Measurements from ENCODE around the gene FER. TPM values are rescaled to one million over a fixed set of nuclear protein-coding genes. Genes with fewer than 3 reads are reported as not detected.
"Not testable (repeated sequence)": the region's sequence is repeated elsewhere in the genome, so short reads cannot be mapped to it uniquely, and the experiment has no call there.

Gene FER
- total RNA-seq, 2 experiments from 2014 or later = 9.4 to 10.0 TPM

DNA sequence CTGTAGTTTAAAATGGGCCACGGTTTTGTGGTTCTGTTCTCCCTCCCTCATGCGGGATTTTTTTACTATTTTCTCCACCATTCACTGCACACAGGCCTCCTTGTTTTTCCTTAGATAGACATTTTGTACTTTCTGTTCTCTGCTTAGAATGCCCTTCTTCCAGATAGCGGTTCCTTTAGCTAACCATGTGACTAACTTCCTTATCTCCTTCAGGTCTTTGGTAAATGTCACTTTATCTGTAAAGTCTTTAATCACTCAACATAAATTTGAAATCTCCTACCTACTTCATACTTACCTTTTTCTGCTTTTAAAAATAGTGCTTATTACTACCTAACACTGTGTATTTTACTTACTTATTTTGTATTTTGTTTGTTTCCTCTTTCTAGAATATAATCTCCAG lies 15.0 kb downstream of the FER start:
- H2AFZ ChIP-seq (ENCODE audit: low read length) = no peak overlapping the region
- POLR2A ChIA-PET = interaction anchor here (1.4 kb wide), 1 partner anchor 8 kb away, joined by 5 read pairs; no protein-coding TSS in a partner anchor

DNA sequence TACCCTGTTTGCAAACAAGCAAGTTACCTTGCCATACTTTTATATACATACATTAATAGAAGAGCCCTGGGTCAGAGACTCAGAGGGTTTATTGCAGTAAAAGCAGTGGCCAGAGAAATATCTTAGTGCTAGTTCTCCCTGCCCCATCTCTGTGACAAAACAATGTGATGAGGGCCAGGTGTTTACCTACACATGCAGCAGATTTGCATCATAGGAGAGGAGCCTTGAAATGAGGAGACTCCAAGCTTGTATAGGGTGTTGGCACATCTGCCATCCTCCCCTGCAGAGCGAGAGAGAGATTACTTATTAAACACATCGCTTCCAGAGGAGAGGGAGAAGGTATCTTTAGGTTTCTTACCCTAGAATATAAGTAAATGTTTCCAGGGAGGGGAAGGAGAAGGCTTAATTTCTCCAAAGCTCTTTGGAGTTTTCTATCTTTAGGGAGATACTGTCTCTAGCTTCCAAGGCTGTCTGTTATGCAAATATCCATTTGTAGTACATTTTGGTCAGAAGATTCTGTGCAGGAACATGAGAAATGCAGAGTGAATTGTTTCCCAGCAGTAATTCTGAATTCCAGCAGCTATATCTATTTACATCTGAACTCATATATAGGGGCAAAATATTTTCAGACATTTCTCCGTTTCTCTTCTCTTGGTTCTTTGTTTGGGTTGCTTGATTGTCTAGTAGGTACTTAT lies 15.7 kb downstream of the FER start:
- no peak for DNase-seq (ENCODE audit: low spot score)
- no TSS peak for BruUV-seq (replicated peaks)
- POLR2A ChIA-PET = interaction anchor here (0.6 to 1.4 kb wide), 2 partner anchors 7 to 1202 kb away, joined by 3 to 5 read pairs; no protein-coding TSS in a partner anchor

More for the DNA sequence above, 15.0 kb downstream of the FER start:
- DNase-seq (ENCODE audit: low spot score) = no peak
- Histone ChIP-seq H3K4me2 (ENCODE audit: low read length) (no peak overlapping the region), H3K36me3 (ENCODE audit: insufficient read depth, low read length) (no peaks in the 10 kb centered on the region), H3K9me2 (ENCODE audit: insufficient read depth, low read length) (no peaks in the 10 kb centered on the region), H3K4me1 (ENCODE audit: insufficient read depth, low read length, poor library complexity, severe bottlenecking) (no peaks in the 10 kb centered on the region), H3K79me2 (ENCODE audit: insufficient read depth, low read depth, low read length) (no peaks in the 10 kb centered on the region), H4K20me1 (ENCODE audit: insufficient read depth, low read length) (no peaks in the 10 kb centered on the region), H3K4me3 (ENCODE audit: low read depth, low read length, poor library complexity, severe bottlenecking) (no peak overlapping the region), H3K27ac (ENCODE audit: low read depth, low read length, poor library complexity, severe bottlenecking) (no peak overlapping the region), H3K9me3 (ENCODE audit: low read length) (no peaks in the 10 kb centered on the region)
- intact Hi-C loops (cut with micrococcal nuclease; ENCODE audit: unreplicated experiment) = no loop called here
- CTCF ChIA-PET (ENCODE audit: unreplicated experiment) = no interaction called here
- TF ChIP-seq EZH2phosphoT487 (IDR thresholded peaks at IDR 0.05; ENCODE audit: borderline replicate concordance, low read depth, low read length) = no peak
- TF ChIP-seq, protein P1, sequence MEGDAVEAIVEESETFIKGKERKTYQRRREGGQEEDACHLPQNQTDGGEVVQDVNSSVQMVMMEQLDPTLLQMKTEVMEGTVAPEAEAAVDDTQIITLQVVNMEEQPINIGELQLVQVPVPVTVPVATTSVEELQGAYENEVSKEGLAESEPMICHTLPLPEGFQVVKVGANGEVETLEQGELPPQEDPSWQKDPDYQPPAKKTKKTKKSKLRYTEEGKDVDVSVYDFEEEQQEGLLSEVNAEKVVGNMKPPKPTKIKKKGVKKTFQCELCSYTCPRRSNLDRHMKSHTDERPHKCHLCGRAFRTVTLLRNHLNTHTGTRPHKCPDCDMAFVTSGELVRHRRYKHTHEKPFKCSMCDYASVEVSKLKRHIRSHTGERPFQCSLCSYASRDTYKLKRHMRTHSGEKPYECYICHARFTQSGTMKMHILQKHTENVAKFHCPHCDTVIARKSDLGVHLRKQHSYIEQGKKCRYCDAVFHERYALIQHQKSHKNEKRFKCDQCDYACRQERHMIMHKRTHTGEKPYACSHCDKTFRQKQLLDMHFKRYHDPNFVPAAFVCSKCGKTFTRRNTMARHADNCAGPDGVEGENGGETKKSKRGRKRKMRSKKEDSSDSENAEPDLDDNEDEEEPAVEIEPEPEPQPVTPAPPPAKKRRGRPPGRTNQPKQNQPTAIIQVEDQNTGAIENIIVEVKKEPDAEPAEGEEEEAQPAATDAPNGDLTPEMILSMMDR (conservative IDR thresholded peaks at IDR 0.05; ENCODE audit: low read length) = no peak
- BruUV-seq (replicated peaks) = no TSS peak

DNA sequence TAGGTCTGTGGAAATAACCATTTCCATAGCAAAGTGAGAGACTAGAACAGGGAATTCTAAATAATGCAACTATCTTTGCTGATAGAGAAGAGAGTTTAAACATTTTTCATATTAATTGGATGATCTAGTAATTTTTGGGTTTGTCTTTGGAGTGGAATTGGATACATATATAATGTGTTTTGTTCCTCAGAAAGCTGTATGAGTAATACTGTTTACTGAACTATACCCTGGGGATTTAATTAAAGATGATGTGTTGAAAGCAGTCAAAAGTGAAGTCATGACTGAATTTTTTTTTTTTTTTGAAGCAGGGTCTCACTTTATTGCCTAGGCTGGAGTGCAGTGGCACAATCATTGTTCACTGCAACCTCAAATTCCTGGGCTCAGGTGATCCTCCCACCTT lies 17.9 kb downstream of the FER start:
- H2AFZ ChIP-seq (ENCODE audit: low read length) = no peak overlapping the region
- H3K4me2 ChIP-seq (ENCODE audit: low read length) = no peak overlapping the region
- H3K9me2 ChIP-seq (ENCODE audit: insufficient read depth, low read length) = no peaks in the 10 kb centered on the region
- no peaks in the 10 kb centered on the region for H3K9me3 ChIP-seq (ENCODE audit: low read length)
- H3K4me1 ChIP-seq (ENCODE audit: insufficient read depth, low read length, poor library complexity, severe bottlenecking) = no peaks in the 10 kb centered on the region
- ChIA-PET CTCF (ENCODE audit: unreplicated experiment) (no interaction called here), POLR2A (no interaction called here)
- no TSS peak for BruUV-seq (replicated peaks)
- TF ChIP-seq, protein P1 (conservative IDR thresholded peaks at IDR 0.05; ENCODE audit: low read length) = no peak
- TF ChIP-seq EZH2phosphoT487 (IDR thresholded peaks at IDR 0.05; ENCODE audit: borderline replicate concordance, low read depth, low read length) = no peak
- intact Hi-C loops (cut with micrococcal nuclease; ENCODE audit: unreplicated experiment) = no loop called here
- H4K20me1 ChIP-seq (ENCODE audit: insufficient read depth, low read length) = no peaks in the 10 kb centered on the region
- H3K27ac ChIP-seq (ENCODE audit: low read depth, low read length, poor library complexity, severe bottlenecking) = no peak overlapping the region
- H3K4me3 ChIP-seq (ENCODE audit: low read depth, low read length, poor library complexity, severe bottlenecking) = no peak overlapping the region
- H3K79me2 ChIP-seq (ENCODE audit: insufficient read depth, low read depth, low read length) = no peaks in the 10 kb centered on the region
- DNase-seq (ENCODE audit: low spot score) = no peak
- H3K36me3 ChIP-seq (ENCODE audit: insufficient read depth, low read length) = no peaks in the 10 kb centered on the region

More for the DNA sequence above, 15.7 kb downstream of the FER start:
- Histone ChIP-seq H3K27ac (ENCODE audit: low read depth, low read length, poor library complexity, severe bottlenecking) (no peak overlapping the region), H3K4me2 (ENCODE audit: low read length) (no peak overlapping the region), H3K4me3 (ENCODE audit: low read depth, low read length, poor library complexity, severe bottlenecking) (no peak overlapping the region), H3K9me2 (ENCODE audit: insufficient read depth, low read length) (no peaks in the 10 kb centered on the region), H3K9me3 (ENCODE audit: low read length) (no peaks in the 10 kb centered on the region), H3K4me1 (ENCODE audit: insufficient read depth, low read length, poor library complexity, severe bottlenecking) (no peaks in the 10 kb centered on the region), H3K36me3 (ENCODE audit: insufficient read depth, low read length) (no peaks in the 10 kb centered on the region), H2AFZ (ENCODE audit: low read length) (no peak overlapping the region), H3K79me2 (ENCODE audit: insufficient read depth, low read depth, low read length) (no peaks in the 10 kb centered on the region), H4K20me1 (ENCODE audit: insufficient read depth, low read length) (no peaks in the 10 kb centered on the region)
- TF ChIP-seq, protein P1 (conservative IDR thresholded peaks at IDR 0.05; ENCODE audit: low read length) = no peak
- TF ChIP-seq EZH2phosphoT487 (IDR thresholded peaks at IDR 0.05; ENCODE audit: borderline replicate concordance, low read depth, low read length) = no peak
- intact Hi-C loops (cut with micrococcal nuclease; ENCODE audit: unreplicated experiment) = no loop called here
- CTCF ChIA-PET (ENCODE audit: unreplicated experiment) = no interaction called here

DNA sequence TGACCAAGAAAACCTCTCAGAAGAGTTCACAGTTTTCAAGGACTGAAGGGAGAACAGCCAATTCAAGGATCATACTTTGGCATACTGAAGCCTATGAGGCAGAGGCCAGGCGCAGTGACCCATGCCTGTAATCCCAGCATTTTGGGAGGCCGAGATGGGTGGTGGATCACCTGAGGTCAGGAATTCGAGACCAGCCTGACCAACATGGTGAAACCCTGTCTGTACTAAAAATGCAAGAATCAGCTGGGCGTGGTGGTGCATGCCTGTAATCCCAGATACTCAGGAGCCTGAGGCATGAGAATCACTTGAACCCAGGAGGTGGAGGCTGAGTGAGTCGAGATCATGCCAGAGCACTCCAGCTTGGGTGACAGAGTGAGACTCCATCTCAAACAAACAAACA lies 19.2 kb downstream of the FER start:
- H3K4me1 ChIP-seq (ENCODE audit: insufficient read depth, low read length, poor library complexity, severe bottlenecking); DNase-seq (ENCODE audit: low spot score); H3K27ac ChIP-seq (ENCODE audit: low read depth, low read length, poor library complexity, severe bottlenecking); H3K4me2 ChIP-seq (ENCODE audit: low read length); H3K36me3 ChIP-seq (ENCODE audit: insufficient read depth, low read length); POLR2A ChIA-PET; intact Hi-C loops (cut with micrococcal nuclease; ENCODE audit: unreplicated experiment); H4K20me1 ChIP-seq (ENCODE audit: insufficient read depth, low read length); H3K4me3 ChIP-seq (ENCODE audit: low read depth, low read length, poor library complexity, severe bottlenecking); H2AFZ ChIP-seq (ENCODE audit: low read length); H3K9me3 ChIP-seq (ENCODE audit: low read length); BruUV-seq (replicated peaks); H3K9me2 ChIP-seq (ENCODE audit: insufficient read depth, low read length); H3K79me2 ChIP-seq (ENCODE audit: insufficient read depth, low read depth, low read length); CTCF ChIA-PET (ENCODE audit: unreplicated experiment): not testable (repeated sequence)

Data from OCI-LY7 (cell line).